HepG2 (cell line): ENCODE measurements around the gene PRIMA1. TPM values are rescaled to one million over a fixed set of nuclear protein-coding genes. Genes with fewer than 3 reads are reported as not detected.

ENCODE experiments used
- CEBPG ChIP-seq: IDR thresholded peaks from 2 replicates; pipeline ENCODE4 v1.6.1; 2016
- CEBPZ ChIP-seq: IDR thresholded peaks from 2 replicates; pipeline ENCODE4 v1.6.1; 2012; ENCODE audit warnings: low read length, improper control_type of control experiment
- ESRRA ChIP-seq: sonication (generic); formaldehyde crosslinking; IDR thresholded peaks from 2 replicates; pipeline ENCODE4 v1.5.1; 2020; ENCODE audit warnings: mild to moderate bottlenecking, low read depth, missing genetic modification reagents
- FOXK1 ChIP-seq: sonication (generic); formaldehyde crosslinking; IDR thresholded peaks from 2 replicates; pipeline ENCODE4 v1.4.0; 2020; ENCODE audit warnings: low read depth, missing genetic modification reagents, borderline replicate concordance
- FOXO4 ChIP-seq: sonication (generic); formaldehyde crosslinking; conservative IDR thresholded peaks from 2 replicates; pipeline ENCODE4 v1.8.1; 2023; ENCODE audit warnings: missing genetic modification reagents
- FOXP4 ChIP-seq: sonication (generic); formaldehyde crosslinking; IDR thresholded peaks from 2 replicates; pipeline ENCODE4 v1.4.0; 2020; ENCODE audit warnings: missing genetic modification reagents
- HMG20A ChIP-seq: IDR thresholded peaks from 2 replicates; pipeline ENCODE4 v1.6.1; 2016; ENCODE audit warnings: borderline replicate concordance
- NCOR1 ChIP-seq: fragments of 200-600 bp; sonication (generic); IDR thresholded peaks from 2 replicates; pipeline ENCODE4 v1.7.0; 2017; ENCODE audit warnings: antibody characterized with exemption, low read length, borderline replicate concordance
- PHF21A ChIP-seq: sonication (generic); formaldehyde crosslinking; IDR thresholded peaks from 2 replicates; pipeline ENCODE4 v1.5.0; 2020; ENCODE audit warnings: mild to moderate bottlenecking, missing genetic modification reagents
- PITX1 ChIP-seq: sonication (generic); formaldehyde crosslinking; IDR thresholded peaks from 2 replicates; pipeline ENCODE4 v1.5.1; 2020; ENCODE audit warnings: mild to moderate bottlenecking, missing genetic modification reagents
- SP5 ChIP-seq: IDR thresholded peaks from 2 replicates; pipeline ENCODE4 v1.6.1; 2016; ENCODE audit warnings: low read depth, borderline replicate concordance
- TEAD3 ChIP-seq: optimal IDR thresholded peaks from 2 replicates; pipeline ENCODE3; 2016; ENCODE audit warnings: borderline replicate concordance
- TGIF2 ChIP-seq: IDR thresholded peaks from 2 replicates; pipeline ENCODE4 v1.6.1; 2016; ENCODE audit warnings: control low read depth, missing compliant biosample characterization
- ZKSCAN1 ChIP-seq: fragments of 150-350 bp; IDR thresholded peaks from 2 replicates; pipeline ENCODE4 v1.6.1; 2014; ENCODE audit warnings: low read length
- ZMAT3 ChIP-seq: sonication (generic); formaldehyde crosslinking; conservative IDR thresholded peaks from 2 replicates; pipeline ENCODE4 v1.7.0; 2021; ENCODE audit warnings: missing genetic modification reagents
- ZNF34 ChIP-seq: sonication (generic); formaldehyde crosslinking; IDR thresholded peaks from 2 replicates; pipeline ENCODE4 v1.4.0; 2020; ENCODE audit warnings: mild to moderate bottlenecking, missing genetic modification reagents, borderline replicate concordance
- ZNF354B ChIP-seq: sonication (generic); formaldehyde crosslinking; IDR thresholded peaks from 2 replicates; pipeline ENCODE4 v1.8.0; 2022; ENCODE audit warnings: mild to moderate bottlenecking, missing genetic modification reagents
- ZNF501 ChIP-seq: sonication (generic); formaldehyde crosslinking; IDR thresholded peaks from 2 replicates; pipeline ENCODE4 v1.5.1; 2020; ENCODE audit warnings: mild to moderate bottlenecking, moderate library complexity, missing genetic modification reagents
- polyA plus RNA-seq, 8 experiments: library from polyadenylated mRNA; depleted of rRNA in 3 of 8; stranded (reverse) in 7 of 8; unstranded in 1 of 8; fragments of >200 nt; fragmentation: Illumina TruSeq in 4 of 8; extraction: Trizol in 4 of 8; gene quantifications; 2 replicates each; pipeline versions ENCODE4 v1.2.1 to v1.2.3, GENCODE V29; 2011 to 2016; ENCODE audit warnings: low read depth in 4 of 8, missing spikeins in 1 of 8, mixed read lengths in 1 of 8; ENCODE audit not compliant: insufficient read depth in 1 of 8
- total RNA-seq, 5 experiments: library from RNA; depleted of rRNA; stranded (reverse); fragments of >200 nt; fragmentation: Illumina TruSeq; extraction: Trizol; gene quantifications; 2 replicates each; pipeline ENCODE4 v1.2.3, GENCODE V29; 2016; ENCODE audit warnings: low read depth in 1 of 5
- TF ChIP-seq, protein P1 (sequence below): sonication (generic); formaldehyde crosslinking; IDR thresholded peaks from 2 replicates; pipeline ENCODE4 v1.5.0; 2020; ENCODE audit warnings: mild to moderate bottlenecking, missing genetic modification reagents
- TF ChIP-seq, protein P2 (sequence below): sonication (generic); formaldehyde crosslinking; IDR thresholded peaks from 2 replicates; pipeline ENCODE4 v1.4.0; 2020; ENCODE audit warnings: missing genetic modification reagents, mild to moderate bottlenecking, borderline replicate concordance

PRIMA1 gene
- total and polyA plus RNA-seq, 2 of the 13 experiments (the other 11 are each of a cell fraction or from before 2014, with no cell fraction given), result 2.4 to 3.2 TPM

DNA sequence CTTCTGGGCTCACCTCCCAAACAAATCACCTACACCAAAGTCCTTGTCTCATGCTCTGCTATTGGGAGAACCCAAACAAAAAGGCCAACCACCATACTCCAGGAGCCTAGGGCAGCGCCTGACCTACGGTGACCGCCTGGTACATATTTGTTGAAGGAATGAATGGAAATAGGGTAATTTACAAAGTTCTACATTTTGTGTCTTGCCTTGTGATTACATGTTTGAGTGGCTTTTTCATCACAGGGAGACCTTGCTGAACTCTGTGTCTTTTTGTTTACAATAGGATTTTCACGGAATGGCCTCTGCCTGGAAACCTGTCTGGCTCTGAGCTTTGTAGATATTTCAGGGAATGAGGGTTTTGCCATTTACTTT is 11.3 kb upstream of the PRIMA1 start (continued):
- TF ChIP-seq FOXP4 (CRISPR knock-in tag), result 0 out of 2 replicates have a peak, but pooled peaks have one; percentile 16
- 0 out of 2 replicates have a peak, but pooled peaks have one; percentile 7 for TF ChIP-seq CEBPG (CRISPR knock-in tag)
- peak; percentile 44 for TF ChIP-seq TEAD3 (CRISPR knock-in tag)
- peak; percentile 25; the same call in 1 of the 2 replicates for TF ChIP-seq SP5 (CRISPR knock-in tag)
- peak; percentile 98 for TF ChIP-seq PITX1 (CRISPR knock-in tag)
- no peak for TF ChIP-seq CEBPZ
- no peak for TF ChIP-seq NCOR1
- no peak for TF ChIP-seq FOXO4
- peak; percentile 48; the same call in 1 of the 2 replicates for TF ChIP-seq PHF21A (CRISPR knock-in tag)
- no peak for TF ChIP-seq FOXK1 (CRISPR knock-in tag)
- TF ChIP-seq ESRRA (CRISPR knock-in tag), result peak; percentile 45; the same call in 1 of the 2 replicates
- TF ChIP-seq ZMAT3 (CRISPR knock-in tag), result 0 out of 2 replicates have a peak, but pooled peaks have one; percentile 11
- TF ChIP-seq ZNF34 (CRISPR knock-in tag), result no peak
- TF ChIP-seq, protein P1, sequence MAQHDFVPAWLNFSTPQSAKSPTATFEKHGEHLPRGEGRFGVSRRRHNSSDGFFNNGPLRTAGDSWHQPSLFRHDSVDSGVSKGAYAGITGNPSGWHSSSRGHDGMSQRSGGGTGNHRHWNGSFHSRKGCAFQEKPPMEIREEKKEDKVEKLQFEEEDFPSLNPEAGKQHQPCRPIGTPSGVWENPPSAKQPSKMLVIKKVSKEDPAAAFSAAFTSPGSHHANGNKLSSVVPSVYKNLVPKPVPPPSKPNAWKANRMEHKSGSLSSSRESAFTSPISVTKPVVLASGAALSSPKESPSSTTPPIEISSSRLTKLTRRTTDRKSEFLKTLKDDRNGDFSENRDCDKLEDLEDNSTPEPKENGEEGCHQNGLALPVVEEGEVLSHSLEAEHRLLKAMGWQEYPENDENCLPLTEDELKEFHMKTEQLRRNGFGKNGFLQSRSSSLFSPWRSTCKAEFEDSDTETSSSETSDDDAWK (CRISPR knock-in tag), result no peak
- TF ChIP-seq ZNF354B, result no peak
- TF ChIP-seq ZNF501 (CRISPR knock-in tag), result 0 out of 2 replicates have a peak, but pooled peaks have one; percentile 27
- peak; percentile 47; the same call in 1 of the 2 replicates for TF ChIP-seq HMG20A (CRISPR knock-in tag)
- no peak for TF ChIP-seq ZKSCAN1
- peak; percentile 29; the same call in 1 of the 2 replicates for TF ChIP-seq TGIF2
- TF ChIP-seq, protein P2, sequence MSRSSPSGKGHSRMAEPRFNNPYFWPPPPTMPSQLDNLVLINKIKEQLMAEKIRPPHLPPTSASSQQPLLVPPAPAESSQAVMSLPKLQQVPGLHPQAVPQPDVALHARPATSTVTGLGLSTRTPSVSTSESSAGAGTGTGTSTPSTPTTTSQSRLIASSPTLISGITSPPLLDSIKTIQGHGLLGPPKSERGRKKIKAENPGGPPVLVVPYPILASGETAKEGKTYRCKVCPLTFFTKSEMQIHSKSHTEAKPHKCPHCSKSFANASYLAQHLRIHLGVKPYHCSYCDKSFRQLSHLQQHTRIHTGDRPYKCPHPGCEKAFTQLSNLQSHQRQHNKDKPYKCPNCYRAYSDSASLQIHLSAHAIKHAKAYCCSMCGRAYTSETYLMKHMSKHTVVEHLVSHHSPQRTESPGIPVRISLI (CRISPR knock-in tag), result 0 out of 2 replicates have a peak, but pooled peaks have one; percentile 17
